Panc1 (cell line): ENCODE measurements around the gene DACH1. TPM values are rescaled to one million over a fixed set of nuclear protein-coding genes. Genes with fewer than 3 reads are reported as not detected.

Experiments used
- ATAC-seq: fragments of 200-7000 bp; cut with Tn5 transposase; 2 replicates; pipeline ENCODE4 v1.9.1; 2020; ENCODE audit warnings: mild to moderate bottlenecking, moderate library complexity
- BruUV-seq: library from RNA; stranded (reverse); fragments of 400-500 nt; replicated peaks from 2 replicates; lab custom pipeline; 2021; lab: Mats Ljungman, UMichigan
- CTCF ChIA-PET: fragments of 300-600 bp; sonication (Branson Sonifier 250); formaldehyde crosslinking; loops from one replicate; lab custom pipeline; 2022; ENCODE audit warnings: antibody characterized with exemption; lab: Charles Lee
- POLR2A ChIA-PET: fragments of 300-600 bp; sonication (Branson Sonifier 250); formaldehyde crosslinking; loops from one replicate; lab custom pipeline; 2022; ENCODE audit warnings: antibody characterized with exemption; lab: Charles Lee
- DNase-seq: peaks from one replicate; pipeline ENCODE4 v3.0.0-alpha.2; 2010; ENCODE audit warnings: low read depth, low spot score
- H3K27ac ChIP-seq: 2 replicates; pipeline ENCODE4 v1.5.1; 2011; ENCODE audit warnings: mild to moderate bottlenecking, low read length, inconsistent platforms
- H3K27me3 ChIP-seq: fragments of 200-500 bp; sonication (Bioruptor generic); 2 replicates; pipeline ENCODE4 v1.6.0; 2014; ENCODE audit warnings: low read length, inconsistent platforms; ENCODE audit not compliant: control insufficient read depth, insufficient read depth
- H3K36me3 ChIP-seq: fragments of 200-500 bp; sonication (Bioruptor generic); 2 replicates; pipeline ENCODE4 v1.5.1; 2014; ENCODE audit warnings: inconsistent platforms, mild to moderate bottlenecking, low read length, moderate library complexity; ENCODE audit not compliant: control insufficient read depth, insufficient read depth
- H3K4me1 ChIP-seq: 2 replicates; pipeline ENCODE4 v1.5.1; 2011; ENCODE audit warnings: inconsistent platforms, mild to moderate bottlenecking, low read length, moderate library complexity; ENCODE audit not compliant: control insufficient read depth, insufficient read depth
- H3K4me3 ChIP-seq, 2 experiments: 2 replicates each; pipeline ENCODE4 v1.5.1; 2011 to 2012; ENCODE audit warnings: low read depth in 2 of 2, low read length in 2 of 2, mild to moderate bottlenecking in 2 of 2, inconsistent platforms in 1 of 2, moderate library complexity in 1 of 2
- H3K9me3 ChIP-seq: fragments of 200-500 bp; sonication (Bioruptor generic); 2 replicates; pipeline ENCODE4 v1.5.1; 2014; ENCODE audit warnings: low read depth, mild to moderate bottlenecking, inconsistent platforms, low read length, moderate library complexity; ENCODE audit not compliant: control insufficient read depth, insufficient read depth
- POLR2AphosphoS5 ChIP-seq: IDR thresholded peaks from 2 replicates; pipeline ENCODE4 v1.6.1; 2012; ENCODE audit warnings: mild to moderate bottlenecking, low read depth, low read length, moderate library complexity
- SIN3A ChIP-seq: IDR thresholded peaks from 2 replicates; pipeline ENCODE4 v1.6.1; 2012; ENCODE audit warnings: low read depth, mild to moderate bottlenecking, low read length, moderate library complexity, borderline replicate concordance; ENCODE audit not compliant: insufficient read depth
- TCF7L2 ChIP-seq: IDR thresholded peaks from 2 replicates; pipeline ENCODE4 v1.6.1; 2011; ENCODE audit warnings: mild to moderate bottlenecking, low read depth, low read length, inconsistent platforms
- in situ Hi-C: cut with HindIII; loops from 2 replicates; pipeline ENCODE4 v1.10.0; 2016; ENCODE audit warnings: low sequenced_read_pairs, low pct_unique_long_range_greater_than_20kb
- intact Hi-C: fragments of 100-400 bp; cut with micrococcal nuclease; formaldehyde crosslinking; loops from one replicate; pipeline ENCODE4 v1.10.0; 2022; ENCODE audit not compliant: unreplicated experiment
- total RNA-seq: library from RNA; stranded (reverse); gene quantifications from one replicate; pipeline ENCODE4 v1.2.1, GENCODE V29; 2021; ENCODE audit not compliant: unreplicated experiment
- TF ChIP-seq, protein P1 (sequence below): fragments of 450-650 bp; IDR thresholded peaks from 2 replicates; pipeline ENCODE4 v1.5.1; 2017; ENCODE audit warnings: mild to moderate bottlenecking
- TF ChIP-seq, protein P2 (sequence below), 2 experiments: IDR thresholded peaks; 2 replicates each; pipeline ENCODE4 v1.6.1; 2011 to 2012; ENCODE audit warnings: low read depth in 2 of 2, control low read depth in 1 of 2, low read length in 1 of 2, mild to moderate bottlenecking in 1 of 2, moderate library complexity in 1 of 2; ENCODE audit not compliant: insufficient read depth in 1 of 2

DACH1 gene
- total RNA-seq, 1 experiment from 2014 or later = 0.54 TPM

DNA sequence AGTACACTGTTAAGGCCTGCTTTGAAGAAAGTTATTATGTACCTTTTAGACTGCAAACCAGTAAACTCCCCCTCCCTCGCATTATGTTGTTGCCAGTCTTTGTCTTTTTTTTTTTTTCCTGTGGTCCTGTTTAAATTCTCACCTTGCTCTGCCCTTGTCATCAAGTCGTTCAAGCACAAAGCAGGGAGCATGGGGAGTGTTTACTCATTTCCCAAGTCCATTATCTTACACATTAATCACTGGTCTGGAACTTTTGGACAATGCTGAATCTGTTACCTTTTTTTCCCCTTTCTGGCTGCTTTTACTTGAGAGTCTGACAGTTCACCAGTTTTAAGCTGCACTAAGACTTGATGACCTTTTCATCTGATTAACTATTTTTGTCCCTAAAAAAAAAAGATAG lies 108.2 kb downstream of the DACH1 start:
- no peaks in the 10 kb centered on the region for H3K36me3 ChIP-seq
- H3K9me3 ChIP-seq = no peaks in the 10 kb centered on the region
- in situ Hi-C loops = no loop called here
- H3K4me1 ChIP-seq = no peaks in the 10 kb centered on the region
- H3K27ac ChIP-seq = no peak overlapping the region
- CTCF ChIA-PET = no interaction called here
- POLR2A ChIA-PET = no interaction called here
- no peaks in the 10 kb centered on the region for H3K27me3 ChIP-seq
- no TSS peak for BruUV-seq
- ATAC-seq (no peak), DNase-seq (no peak)
- H3K4me3 ChIP-seq = no peak overlapping the region
- TF ChIP-seq, protein P1, sequence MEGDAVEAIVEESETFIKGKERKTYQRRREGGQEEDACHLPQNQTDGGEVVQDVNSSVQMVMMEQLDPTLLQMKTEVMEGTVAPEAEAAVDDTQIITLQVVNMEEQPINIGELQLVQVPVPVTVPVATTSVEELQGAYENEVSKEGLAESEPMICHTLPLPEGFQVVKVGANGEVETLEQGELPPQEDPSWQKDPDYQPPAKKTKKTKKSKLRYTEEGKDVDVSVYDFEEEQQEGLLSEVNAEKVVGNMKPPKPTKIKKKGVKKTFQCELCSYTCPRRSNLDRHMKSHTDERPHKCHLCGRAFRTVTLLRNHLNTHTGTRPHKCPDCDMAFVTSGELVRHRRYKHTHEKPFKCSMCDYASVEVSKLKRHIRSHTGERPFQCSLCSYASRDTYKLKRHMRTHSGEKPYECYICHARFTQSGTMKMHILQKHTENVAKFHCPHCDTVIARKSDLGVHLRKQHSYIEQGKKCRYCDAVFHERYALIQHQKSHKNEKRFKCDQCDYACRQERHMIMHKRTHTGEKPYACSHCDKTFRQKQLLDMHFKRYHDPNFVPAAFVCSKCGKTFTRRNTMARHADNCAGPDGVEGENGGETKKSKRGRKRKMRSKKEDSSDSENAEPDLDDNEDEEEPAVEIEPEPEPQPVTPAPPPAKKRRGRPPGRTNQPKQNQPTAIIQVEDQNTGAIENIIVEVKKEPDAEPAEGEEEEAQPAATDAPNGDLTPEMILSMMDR = no peak
- TF ChIP-seq, protein P2, sequence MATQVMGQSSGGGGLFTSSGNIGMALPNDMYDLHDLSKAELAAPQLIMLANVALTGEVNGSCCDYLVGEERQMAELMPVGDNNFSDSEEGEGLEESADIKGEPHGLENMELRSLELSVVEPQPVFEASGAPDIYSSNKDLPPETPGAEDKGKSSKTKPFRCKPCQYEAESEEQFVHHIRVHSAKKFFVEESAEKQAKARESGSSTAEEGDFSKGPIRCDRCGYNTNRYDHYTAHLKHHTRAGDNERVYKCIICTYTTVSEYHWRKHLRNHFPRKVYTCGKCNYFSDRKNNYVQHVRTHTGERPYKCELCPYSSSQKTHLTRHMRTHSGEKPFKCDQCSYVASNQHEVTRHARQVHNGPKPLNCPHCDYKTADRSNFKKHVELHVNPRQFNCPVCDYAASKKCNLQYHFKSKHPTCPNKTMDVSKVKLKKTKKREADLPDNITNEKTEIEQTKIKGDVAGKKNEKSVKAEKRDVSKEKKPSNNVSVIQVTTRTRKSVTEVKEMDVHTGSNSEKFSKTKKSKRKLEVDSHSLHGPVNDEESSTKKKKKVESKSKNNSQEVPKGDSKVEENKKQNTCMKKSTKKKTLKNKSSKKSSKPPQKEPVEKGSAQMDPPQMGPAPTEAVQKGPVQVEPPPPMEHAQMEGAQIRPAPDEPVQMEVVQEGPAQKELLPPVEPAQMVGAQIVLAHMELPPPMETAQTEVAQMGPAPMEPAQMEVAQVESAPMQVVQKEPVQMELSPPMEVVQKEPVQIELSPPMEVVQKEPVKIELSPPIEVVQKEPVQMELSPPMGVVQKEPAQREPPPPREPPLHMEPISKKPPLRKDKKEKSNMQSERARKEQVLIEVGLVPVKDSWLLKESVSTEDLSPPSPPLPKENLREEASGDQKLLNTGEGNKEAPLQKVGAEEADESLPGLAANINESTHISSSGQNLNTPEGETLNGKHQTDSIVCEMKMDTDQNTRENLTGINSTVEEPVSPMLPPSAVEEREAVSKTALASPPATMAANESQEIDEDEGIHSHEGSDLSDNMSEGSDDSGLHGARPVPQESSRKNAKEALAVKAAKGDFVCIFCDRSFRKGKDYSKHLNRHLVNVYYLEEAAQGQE (IDR thresholded peaks at IDR 0.05; ENCODE audit: insufficient read depth in 1 of 2, low read depth in 2 of 2, low read length in 1 of 2) = no peak
- TF ChIP-seq SIN3A = no peak
- TF ChIP-seq TCF7L2 = no peak
- no peak for TF ChIP-seq POLR2AphosphoS5
- intact Hi-C loops = no loop called here

DNA sequence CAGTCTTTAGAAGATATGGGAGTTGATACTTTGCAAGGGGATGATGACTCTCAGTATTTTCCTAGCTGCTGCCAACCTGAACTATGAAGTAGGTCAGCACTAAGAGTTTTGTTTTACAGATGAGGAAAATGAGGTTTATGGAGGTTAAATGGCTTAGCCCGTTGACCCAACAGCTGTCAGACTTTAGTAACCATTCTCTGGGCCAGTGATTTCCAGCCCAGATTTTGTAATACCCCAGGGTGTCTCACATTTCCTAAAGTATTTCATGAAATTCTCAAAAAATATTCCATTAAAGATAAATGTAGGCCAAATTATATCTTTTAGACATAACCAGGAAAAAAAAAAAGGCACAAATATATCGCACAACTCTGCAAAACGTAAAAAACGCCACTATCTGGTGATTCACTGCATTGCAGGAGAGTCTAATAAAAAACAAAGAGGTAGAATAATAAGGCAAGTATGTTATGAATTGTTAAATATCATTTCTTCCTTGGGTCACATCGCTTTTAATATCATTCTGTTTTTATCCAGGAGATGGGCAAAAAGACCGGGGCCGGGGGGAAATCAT lies 112.5 kb downstream of the DACH1 start:
- DNase-seq (no peak), ATAC-seq (no peak)
- no peaks in the 10 kb centered on the region for H3K4me1 ChIP-seq
- no peaks in the 10 kb centered on the region for H3K27me3 ChIP-seq
- intact Hi-C loops = no loop called here
- H3K9me3 ChIP-seq = no peaks in the 10 kb centered on the region
- TF ChIP-seq TCF7L2 = no peak
- TF ChIP-seq SIN3A = no peak
- TF ChIP-seq, protein P2 (IDR thresholded peaks at IDR 0.05; ENCODE audit: insufficient read depth in 1 of 2, low read depth in 2 of 2, low read length in 1 of 2) = no peak
- TF ChIP-seq, protein P1 = no peak
- no peak for TF ChIP-seq POLR2AphosphoS5
- H3K4me3 ChIP-seq = no peak overlapping the region
- in situ Hi-C loops = no loop called here
- CTCF ChIA-PET = no interaction called here
- no peak overlapping the region for H3K27ac ChIP-seq
- no peaks in the 10 kb centered on the region for H3K36me3 ChIP-seq
- no TSS peak for BruUV-seq
- POLR2A ChIA-PET = interaction anchor here (0.6 kb wide), 1 partner anchor 1182 kb away, joined by 5 read pairs; no protein-coding TSS in a partner anchor
